HFFc6 (cell line): ENCODE results near the gene CPPED1. TPM values are rescaled to one million over a fixed set of nuclear protein-coding genes. Genes with fewer than 3 reads are reported as not detected.

Experiments used
- DNase-seq: peaks from one replicate; pipeline ENCODE4 v3.0.0-alpha.2; 2018
- H3K27ac Mint-ChIP-seq: 2 replicates; pipeline ENCODE4 v1.8.0; 2020; ENCODE audit warnings: mild to moderate bottlenecking, mixed read lengths
- H3K27me3 Mint-ChIP-seq: 2 replicates; pipeline ENCODE4 v1.8.0; 2021; ENCODE audit warnings: mild to moderate bottlenecking, moderate library complexity, mixed read lengths; ENCODE audit not compliant: insufficient read depth
- H3K36me3 Mint-ChIP-seq: 2 replicates; pipeline ENCODE4 v1.8.0; 2021; ENCODE audit warnings: low read depth, mixed read lengths
- H3K4me1 Mint-ChIP-seq: 2 replicates; pipeline ENCODE4 v1.8.0; 2020; ENCODE audit warnings: low read depth, mixed read lengths
- H3K4me3 Mint-ChIP-seq: 2 replicates; pipeline ENCODE4 v1.8.0; 2020; ENCODE audit warnings: mild to moderate bottlenecking, moderate library complexity, mixed read lengths
- H3K9me3 Mint-ChIP-seq: 2 replicates; pipeline ENCODE4 v1.8.0; 2020; ENCODE audit warnings: mild to moderate bottlenecking, mixed read lengths
- microRNA-seq: library from miRNA; unstranded; fragments of <30 nt; microRNA quantifications from one replicate; pipeline ENCODE4, GENCODE V29; 2019
- total RNA-seq, 6 experiments: library from RNA; stranded (reverse); fragmentation: NEBNext Ultra II Directional; extraction: Animal tissue kit (Norgen Biotek cat#: 25700); gene quantifications; 2 replicates in 1 of 6; 3 replicates in 5 of 6; pipeline ENCODE4 v1.2.3, GENCODE V29; 2021
- TF ChIP-seq, protein P1 (sequence below): fragments of 200-600 bp; sonication (generic); IDR thresholded peaks from 2 replicates; pipeline ENCODE4 v1.5.0; 2021; ENCODE audit warnings: antibody characterized with exemption, mild to moderate bottlenecking

The CPPED1 gene
- total RNA-seq, 6 experiments from 2014 or later = 54.6 to 66.7 (median 63.1) TPM

- peaks cover 25% of the 10 kb centered on the region for H3K4me1 Mint-ChIP-seq
- no peak overlapping the region for H3K4me3 Mint-ChIP-seq
- H3K36me3 Mint-ChIP-seq = peaks cover 5% of the 10 kb centered on the region; the same call in 1 of the 2 replicates
- peaks cover 10% of the 10 kb centered on the region for H3K27me3 Mint-ChIP-seq
- TF ChIP-seq, protein P1, sequence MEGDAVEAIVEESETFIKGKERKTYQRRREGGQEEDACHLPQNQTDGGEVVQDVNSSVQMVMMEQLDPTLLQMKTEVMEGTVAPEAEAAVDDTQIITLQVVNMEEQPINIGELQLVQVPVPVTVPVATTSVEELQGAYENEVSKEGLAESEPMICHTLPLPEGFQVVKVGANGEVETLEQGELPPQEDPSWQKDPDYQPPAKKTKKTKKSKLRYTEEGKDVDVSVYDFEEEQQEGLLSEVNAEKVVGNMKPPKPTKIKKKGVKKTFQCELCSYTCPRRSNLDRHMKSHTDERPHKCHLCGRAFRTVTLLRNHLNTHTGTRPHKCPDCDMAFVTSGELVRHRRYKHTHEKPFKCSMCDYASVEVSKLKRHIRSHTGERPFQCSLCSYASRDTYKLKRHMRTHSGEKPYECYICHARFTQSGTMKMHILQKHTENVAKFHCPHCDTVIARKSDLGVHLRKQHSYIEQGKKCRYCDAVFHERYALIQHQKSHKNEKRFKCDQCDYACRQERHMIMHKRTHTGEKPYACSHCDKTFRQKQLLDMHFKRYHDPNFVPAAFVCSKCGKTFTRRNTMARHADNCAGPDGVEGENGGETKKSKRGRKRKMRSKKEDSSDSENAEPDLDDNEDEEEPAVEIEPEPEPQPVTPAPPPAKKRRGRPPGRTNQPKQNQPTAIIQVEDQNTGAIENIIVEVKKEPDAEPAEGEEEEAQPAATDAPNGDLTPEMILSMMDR = no peak
- DNase-seq = no peak
- H3K9me3 Mint-ChIP-seq = peaks cover 16% of the 10 kb centered on the region
- no peak overlapping the region for H3K27ac Mint-ChIP-seq
Measured at GRCh38 chr16:12611006-12611477, 192.6 kb downstream of the CPPED1 start.

DNA sequence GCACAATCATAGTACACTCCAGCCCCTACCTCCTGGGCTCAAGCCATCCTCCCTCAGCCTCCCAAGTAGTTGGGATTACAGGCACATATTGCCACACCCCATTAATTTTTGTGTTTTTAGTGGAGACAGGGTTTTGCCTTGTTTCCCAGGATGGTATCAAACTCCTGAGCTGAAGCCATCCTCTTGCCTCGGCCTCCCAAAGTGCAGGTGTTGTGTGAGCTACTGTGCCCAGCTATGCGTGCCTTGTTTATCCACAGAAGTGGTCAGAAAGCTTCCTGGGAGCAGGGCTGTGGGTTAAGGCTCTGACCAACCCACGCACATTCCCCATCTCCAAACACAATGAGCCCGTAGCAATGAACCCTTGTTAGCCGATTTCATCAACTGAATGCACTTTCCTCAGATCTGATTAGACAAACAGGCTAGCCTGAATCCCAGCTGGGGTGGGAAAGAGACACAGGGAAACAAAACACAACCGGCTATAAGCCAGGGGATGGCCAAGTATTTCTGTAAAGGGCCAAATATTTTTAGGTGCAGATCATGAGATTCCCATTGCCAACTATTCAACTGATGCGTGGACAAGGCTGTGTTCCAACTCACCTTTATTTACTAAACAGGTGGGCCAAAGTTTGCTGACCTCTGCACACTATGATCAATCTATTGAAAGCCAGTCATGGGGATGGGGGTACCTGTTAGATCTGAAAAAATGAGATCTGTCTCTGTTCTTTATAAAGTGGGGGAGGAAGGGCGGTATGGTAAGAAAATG lies 193.6 kb downstream of the CPPED1 start:
- no peak for DNase-seq
- TF ChIP-seq, protein P1 = no peak
- H3K4me3 Mint-ChIP-seq = no peak overlapping the region
- H3K27ac Mint-ChIP-seq = no peak overlapping the region
- H3K36me3 Mint-ChIP-seq = peaks cover 5% of the 10 kb centered on the region; the same call in 1 of the 2 replicates
- H3K9me3 Mint-ChIP-seq = peaks cover 16% of the 10 kb centered on the region
- peaks cover 16% of the 10 kb centered on the region for H3K27me3 Mint-ChIP-seq
- H3K4me1 Mint-ChIP-seq = peaks cover 25% of the 10 kb centered on the region

Small RNA genes lying within 50 kb of the gene (microRNA-seq; reads per million reads assigned to microRNA genes)
- gene MIR4718 = not detected

Other genes with a start within 250 kb of the CPPED1 start
- not detected for gene SHISA9, start 97.7 kb upstream of the CPPED1 start, total RNA-seq